Gastroesophageal sphincter (tissue), 3 donors: ENCODE data around the gene F3.
"Not testable (repeated sequence)": the region's sequence is repeated elsewhere in the genome, so short reads cannot be mapped to it uniquely, and the experiment has no call there.

ENCODE experiments used
- CTCF ChIP-seq, 4 experiments: fragments of 200-600 bp in 2 of 4; fragments of 450-650 bp in 2 of 4; sonication (generic) in 1 of 4; IDR thresholded peaks; one replicate each; pipeline ENCODE4 v1.5.1; 2017 to 2019; ENCODE audit warnings: antibody characterized with exemption in 4 of 4, mild to moderate bottlenecking in 2 of 4, moderate library complexity in 2 of 4
- EP300 ChIP-seq: sonication (generic); formaldehyde crosslinking; IDR thresholded peaks from one replicate; pipeline ENCODE4 v1.6.1; 2017; ENCODE audit warnings: antibody characterized with exemption, mild to moderate bottlenecking
- POLR2AphosphoS5 ChIP-seq: sonication (generic); formaldehyde crosslinking; IDR thresholded peaks from one replicate; pipeline ENCODE4 v1.6.1; 2017; ENCODE audit warnings: antibody characterized with exemption

- not testable (repeated sequence) for TF ChIP-seq CTCF (IDR thresholded peaks at IDR 0.05); EP300; POLR2AphosphoS5
Measured at GRCh38 chr1:94567975-94568607, 26.5 kb upstream of the F3 start.
